ENCODE measurements around the gene FRMD6. TPM values are rescaled to one million over a fixed set of nuclear protein-coding genes. Genes with fewer than 3 reads are reported as not detected.

Gene FRMD6
- polyA plus RNA-seq, 1 donor from 2014 or later = 2.4 TPM

DNA sequence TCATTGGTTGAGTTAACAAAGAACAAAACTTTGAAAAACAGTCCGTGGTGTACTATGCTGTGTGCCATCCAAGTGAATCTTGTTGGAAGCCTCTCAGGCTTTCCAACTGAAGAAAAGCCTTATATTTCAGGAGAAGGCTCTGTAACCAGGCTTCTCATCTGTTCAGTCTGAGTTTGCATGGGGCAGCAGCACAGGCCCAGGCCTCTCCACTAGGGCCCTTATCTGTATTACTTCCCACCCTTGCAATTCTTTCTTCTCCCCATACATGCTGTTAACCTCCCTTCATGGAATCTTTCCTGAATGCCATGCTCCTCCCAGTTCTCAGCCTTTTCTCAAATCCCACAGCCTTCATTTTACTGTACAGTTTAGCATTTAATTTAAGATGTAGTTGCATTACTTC is 28.3 kb downstream of the FRMD6 start:
- Histone ChIP-seq H3K9me2 (ENCODE audit: insufficient read depth, low read length) (no peaks in the 10 kb centered on the region), H3F3A (ENCODE audit: insufficient read depth, low read length, poor library complexity, severe bottlenecking) (no peaks in the 10 kb centered on the region), H3K79me2 (replicated peaks; ENCODE audit: insufficient read depth, low read length) (no peaks in the 10 kb centered on the region), H2AFZ (ENCODE audit: low read depth, low read length) (no peak overlapping the region), H3K9me3 (ENCODE audit: low read length) (no peaks in the 10 kb centered on the region), H3K36me3 (ENCODE audit: insufficient read depth, low read length) (no peaks in the 10 kb centered on the region), H3K4me2 (ENCODE audit: low read length) (no peak overlapping the region), H3K4me3 (ENCODE audit: low read length) (no peak overlapping the region), H4K20me1 (ENCODE audit: insufficient read depth) (no peaks in the 10 kb centered on the region), H3K27ac (ENCODE audit: low read length) (no peak overlapping the region), H3K27me3 (ENCODE audit: insufficient read depth, low read depth, low read length) (no peaks in the 10 kb centered on the region), H3K9ac (ENCODE audit: low read length) (no peak overlapping the region)
- no peak for TF ChIP-seq EZH2 (IDR thresholded peaks at IDR 0.05; ENCODE audit: borderline replicate concordance, insufficient read depth, low read length, poor library complexity, severe bottlenecking)
- TF ChIP-seq SMC3 (conservative IDR thresholded peaks at IDR 0.05; ENCODE audit: poor library complexity) = no peak
- no peak for TF ChIP-seq TAF1 (IDR thresholded peaks at IDR 0.05; ENCODE audit: low read depth)
- no peak for TF ChIP-seq EP300 (conservative IDR thresholded peaks at IDR 0.05; ENCODE audit: poor library complexity, severe bottlenecking)
- TF ChIP-seq RAD21 (conservative IDR thresholded peaks at IDR 0.05) = no peak
- TF ChIP-seq, protein P1, sequence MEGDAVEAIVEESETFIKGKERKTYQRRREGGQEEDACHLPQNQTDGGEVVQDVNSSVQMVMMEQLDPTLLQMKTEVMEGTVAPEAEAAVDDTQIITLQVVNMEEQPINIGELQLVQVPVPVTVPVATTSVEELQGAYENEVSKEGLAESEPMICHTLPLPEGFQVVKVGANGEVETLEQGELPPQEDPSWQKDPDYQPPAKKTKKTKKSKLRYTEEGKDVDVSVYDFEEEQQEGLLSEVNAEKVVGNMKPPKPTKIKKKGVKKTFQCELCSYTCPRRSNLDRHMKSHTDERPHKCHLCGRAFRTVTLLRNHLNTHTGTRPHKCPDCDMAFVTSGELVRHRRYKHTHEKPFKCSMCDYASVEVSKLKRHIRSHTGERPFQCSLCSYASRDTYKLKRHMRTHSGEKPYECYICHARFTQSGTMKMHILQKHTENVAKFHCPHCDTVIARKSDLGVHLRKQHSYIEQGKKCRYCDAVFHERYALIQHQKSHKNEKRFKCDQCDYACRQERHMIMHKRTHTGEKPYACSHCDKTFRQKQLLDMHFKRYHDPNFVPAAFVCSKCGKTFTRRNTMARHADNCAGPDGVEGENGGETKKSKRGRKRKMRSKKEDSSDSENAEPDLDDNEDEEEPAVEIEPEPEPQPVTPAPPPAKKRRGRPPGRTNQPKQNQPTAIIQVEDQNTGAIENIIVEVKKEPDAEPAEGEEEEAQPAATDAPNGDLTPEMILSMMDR (IDR thresholded peaks at IDR 0.05; ENCODE audit: poor library complexity, severe bottlenecking) = no peak
- no peak for TF ChIP-seq MXI1 (conservative IDR thresholded peaks at IDR 0.05; ENCODE audit: poor library complexity, severe bottlenecking)
- no peak for TF ChIP-seq POLR2AphosphoS5 (IDR thresholded peaks at IDR 0.05)
- TF ChIP-seq, protein P2, sequence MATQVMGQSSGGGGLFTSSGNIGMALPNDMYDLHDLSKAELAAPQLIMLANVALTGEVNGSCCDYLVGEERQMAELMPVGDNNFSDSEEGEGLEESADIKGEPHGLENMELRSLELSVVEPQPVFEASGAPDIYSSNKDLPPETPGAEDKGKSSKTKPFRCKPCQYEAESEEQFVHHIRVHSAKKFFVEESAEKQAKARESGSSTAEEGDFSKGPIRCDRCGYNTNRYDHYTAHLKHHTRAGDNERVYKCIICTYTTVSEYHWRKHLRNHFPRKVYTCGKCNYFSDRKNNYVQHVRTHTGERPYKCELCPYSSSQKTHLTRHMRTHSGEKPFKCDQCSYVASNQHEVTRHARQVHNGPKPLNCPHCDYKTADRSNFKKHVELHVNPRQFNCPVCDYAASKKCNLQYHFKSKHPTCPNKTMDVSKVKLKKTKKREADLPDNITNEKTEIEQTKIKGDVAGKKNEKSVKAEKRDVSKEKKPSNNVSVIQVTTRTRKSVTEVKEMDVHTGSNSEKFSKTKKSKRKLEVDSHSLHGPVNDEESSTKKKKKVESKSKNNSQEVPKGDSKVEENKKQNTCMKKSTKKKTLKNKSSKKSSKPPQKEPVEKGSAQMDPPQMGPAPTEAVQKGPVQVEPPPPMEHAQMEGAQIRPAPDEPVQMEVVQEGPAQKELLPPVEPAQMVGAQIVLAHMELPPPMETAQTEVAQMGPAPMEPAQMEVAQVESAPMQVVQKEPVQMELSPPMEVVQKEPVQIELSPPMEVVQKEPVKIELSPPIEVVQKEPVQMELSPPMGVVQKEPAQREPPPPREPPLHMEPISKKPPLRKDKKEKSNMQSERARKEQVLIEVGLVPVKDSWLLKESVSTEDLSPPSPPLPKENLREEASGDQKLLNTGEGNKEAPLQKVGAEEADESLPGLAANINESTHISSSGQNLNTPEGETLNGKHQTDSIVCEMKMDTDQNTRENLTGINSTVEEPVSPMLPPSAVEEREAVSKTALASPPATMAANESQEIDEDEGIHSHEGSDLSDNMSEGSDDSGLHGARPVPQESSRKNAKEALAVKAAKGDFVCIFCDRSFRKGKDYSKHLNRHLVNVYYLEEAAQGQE (IDR thresholded peaks at IDR 0.05; ENCODE audit: borderline replicate concordance) = no peak

DNA sequence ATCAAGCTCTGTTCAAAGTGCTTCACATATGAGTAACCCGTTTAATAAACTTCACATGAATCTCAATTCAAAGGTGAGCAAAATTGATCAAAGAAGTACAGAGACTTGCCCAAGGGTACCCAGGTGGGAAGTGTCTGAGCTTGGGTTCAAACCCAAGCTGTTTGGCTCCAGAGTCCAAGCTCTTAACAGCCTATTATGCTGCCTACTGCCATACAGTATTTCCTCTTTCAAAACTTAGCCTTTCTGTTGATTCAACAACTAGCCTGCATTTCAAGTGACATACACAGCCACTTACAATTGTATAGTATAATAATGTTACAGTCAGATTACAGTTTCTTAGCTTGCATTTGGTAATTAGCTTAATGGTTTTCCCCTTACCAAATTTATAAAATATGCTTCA is 29.7 kb downstream of the FRMD6 start:
- Histone ChIP-seq H3K9ac (ENCODE audit: low read length) (no peak overlapping the region), H3K79me2 (replicated peaks; ENCODE audit: insufficient read depth, low read length) (no peaks in the 10 kb centered on the region), H3K9me3 (ENCODE audit: low read length) (no peaks in the 10 kb centered on the region), H3K4me3 (ENCODE audit: low read length) (no peak overlapping the region), H3K36me3 (ENCODE audit: insufficient read depth, low read length) (no peaks in the 10 kb centered on the region), H3K27me3 (ENCODE audit: insufficient read depth, low read depth, low read length) (no peaks in the 10 kb centered on the region), H3K27ac (ENCODE audit: low read length) (no peak overlapping the region), H3K9me2 (ENCODE audit: insufficient read depth, low read length) (no peaks in the 10 kb centered on the region), H3K4me2 (ENCODE audit: low read length) (no peak overlapping the region), H2AFZ (ENCODE audit: low read depth, low read length) (no peak overlapping the region), H4K20me1 (ENCODE audit: insufficient read depth) (no peaks in the 10 kb centered on the region), H3F3A (ENCODE audit: insufficient read depth, low read length, poor library complexity, severe bottlenecking) (no peaks in the 10 kb centered on the region)
- TF ChIP-seq, protein P2 (IDR thresholded peaks at IDR 0.05; ENCODE audit: borderline replicate concordance) = no peak
- TF ChIP-seq POLR2AphosphoS5 (IDR thresholded peaks at IDR 0.05) = no peak
- TF ChIP-seq MXI1 (conservative IDR thresholded peaks at IDR 0.05; ENCODE audit: poor library complexity, severe bottlenecking) = no peak
- TF ChIP-seq EZH2 (IDR thresholded peaks at IDR 0.05; ENCODE audit: borderline replicate concordance, insufficient read depth, low read length, poor library complexity, severe bottlenecking) = no peak
- no peak for TF ChIP-seq EP300 (conservative IDR thresholded peaks at IDR 0.05; ENCODE audit: poor library complexity, severe bottlenecking)
- TF ChIP-seq, protein P1 (IDR thresholded peaks at IDR 0.05; ENCODE audit: poor library complexity, severe bottlenecking) = no peak
- no peak for TF ChIP-seq TAF1 (IDR thresholded peaks at IDR 0.05; ENCODE audit: low read depth)
- no peak for TF ChIP-seq RAD21 (conservative IDR thresholded peaks at IDR 0.05)
- TF ChIP-seq SMC3 (conservative IDR thresholded peaks at IDR 0.05; ENCODE audit: poor library complexity) = no peak
